ENCODE data around the gene C10orf90.

The C10orf90 gene

GRCh38 chr10:126491476-126491875, 179.0 kb downstream of the C10orf90 start:
- ChIA-PET POLR2A (no interaction called here), CTCF (no interaction called here)
- H3K4me3 ChIP-seq (ENCODE audit: low read depth, low read length): no peak overlapping the region
- no peaks in the 10 kb centered on the region; the same call in 1 of the 2 replicates for H3K9me3 ChIP-seq (ENCODE audit: control insufficient read depth, insufficient read depth, low read depth, low read length)
- no peaks in the 10 kb centered on the region for H3K4me1 ChIP-seq (ENCODE audit: control insufficient read depth, insufficient read depth, low read length)
- no peaks in the 10 kb centered on the region for H3K36me3 ChIP-seq (ENCODE audit: control insufficient read depth in 2 of 2, insufficient read depth in 1 of 2, low read length in 2 of 2)
- H3K27ac ChIP-seq (ENCODE audit: extremely low read depth, low read depth, low read length): no peak overlapping the region
- TF ChIP-seq ZBTB26 (tag by site-specific recombination; optimal IDR thresholded peaks at IDR 0.05): no peak
- TF ChIP-seq ZNF664 (tag by site-specific recombination; IDR thresholded peaks at IDR 0.05): no peak
- TF ChIP-seq KLF10 (tag by site-specific recombination; IDR thresholded peaks at IDR 0.05): no peak
- TF ChIP-seq ZNF175 (tag by site-specific recombination; IDR thresholded peaks at IDR 0.05): no peak
- no peak for TF ChIP-seq ZNF133 (tag by site-specific recombination; IDR thresholded peaks at IDR 0.05)
- TF ChIP-seq ZIC2 (tag by site-specific recombination; IDR thresholded peaks at IDR 0.05): no peak
- TF ChIP-seq ZNF677 (tag by site-specific recombination; IDR thresholded peaks at IDR 0.05): no peak
- TF ChIP-seq ZSCAN5A (tag by site-specific recombination; IDR thresholded peaks at IDR 0.05): no peak
- TF ChIP-seq ZNF221 (tag by site-specific recombination; IDR thresholded peaks at IDR 0.05; ENCODE audit: borderline replicate concordance): no peak
- TF ChIP-seq ZEB2 (tag by site-specific recombination; IDR thresholded peaks at IDR 0.05): no peak
- no peak for TF ChIP-seq ZBTB17 (tag by site-specific recombination; IDR thresholded peaks at IDR 0.05)
- no peak for TF ChIP-seq ZNF239 (tag by site-specific recombination; IDR thresholded peaks at IDR 0.05)
- TF ChIP-seq ZNF18 (tag by site-specific recombination; IDR thresholded peaks at IDR 0.05): no peak
- TF ChIP-seq ZNF292 (tag by site-specific recombination; IDR thresholded peaks at IDR 0.05; ENCODE audit: borderline replicate concordance, low read depth): no peak

GRCh38 chr10:126481181-126481580, 189.3 kb downstream of the C10orf90 start:
- Histone ChIP-seq H3K27ac (ENCODE audit: extremely low read depth, low read depth, low read length) (no peak overlapping the region), H3K36me3 (ENCODE audit: control insufficient read depth in 2 of 2, insufficient read depth in 1 of 2, low read length in 2 of 2) (no peaks in the 10 kb centered on the region), H3K4me1 (ENCODE audit: control insufficient read depth, insufficient read depth, low read length) (no peaks in the 10 kb centered on the region), H3K9me3 (ENCODE audit: control insufficient read depth, insufficient read depth, low read depth, low read length) (no peaks in the 10 kb centered on the region), H3K4me3 (ENCODE audit: low read depth, low read length) (no peak overlapping the region)
- ChIA-PET CTCF (no interaction called here), POLR2A (no interaction called here)
- 0 out of 2 replicates have a peak, but pooled peaks have one; percentile 72 for TF ChIP-seq ZNF184 (tag by site-specific recombination; IDR thresholded peaks at IDR 0.05)
- TF ChIP-seq BCL11B (tag by site-specific recombination; IDR thresholded peaks at IDR 0.05; ENCODE audit: low read depth): no peak
- no peak for TF ChIP-seq PBX3 (CRISPR knock-in tag; IDR thresholded peaks at IDR 0.05)
- TF ChIP-seq TCF7L2 (IDR thresholded peaks at IDR 0.05; ENCODE audit: borderline replicate concordance, low read depth, low read length): no peak
- TF ChIP-seq ZNF488 (tag by site-specific recombination; IDR thresholded peaks at IDR 0.05): no peak
- no peak for TF ChIP-seq ZBTB20 (tag by site-specific recombination; IDR thresholded peaks at IDR 0.05)
- no peak for TF ChIP-seq ZNF514 (tag by site-specific recombination; IDR thresholded peaks at IDR 0.05)
- peak; percentile 51; the same call in 1 of the 2 replicates for TF ChIP-seq ZNF629 (tag by site-specific recombination; IDR thresholded peaks at IDR 0.05)
- TF ChIP-seq ZNF169 (tag by site-specific recombination; IDR thresholded peaks at IDR 0.05): no peak
- TF ChIP-seq FEZF1 (tag by site-specific recombination; IDR thresholded peaks at IDR 0.05): no peak
- TF ChIP-seq ATF2 (tag by site-specific recombination; IDR thresholded peaks at IDR 0.05; ENCODE audit: low read depth): no peak
- no peak for TF ChIP-seq REPIN1 (tag by site-specific recombination; IDR thresholded peaks at IDR 0.05; ENCODE audit: low read depth)
- TF ChIP-seq ZSCAN30 (tag by site-specific recombination; IDR thresholded peaks at IDR 0.05): no peak
- no peak for TF ChIP-seq ZFP69B (tag by site-specific recombination; IDR thresholded peaks at IDR 0.05)
- no peak for TF ChIP-seq ZNF426 (tag by site-specific recombination; IDR thresholded peaks at IDR 0.05)

Data from HEK293 (cell line).